SU-DHL-6 (cell line): ENCODE results near the gene WDR62.

Source experiments
- H2AFZ ChIP-seq: fragments of 200-600 bp; sonication (generic); 2 replicates; pipeline ENCODE4 v1.6.1; 2014; ENCODE audit warnings: low read depth, mild to moderate bottlenecking, moderate library complexity, mixed read lengths, antibody characterized with exemption, low read length; ENCODE audit not compliant: severe bottlenecking
- H3F3A ChIP-seq: fragments of 200-600 bp; shearing (Covaris generic); 2 replicates; pipeline ENCODE4 v1.6.0; 2016; ENCODE audit warnings: antibody characterized with exemption, mild to moderate bottlenecking; ENCODE audit not compliant: insufficient read depth
- H3K27ac ChIP-seq: fragments of 200-600 bp; sonication (generic); 2 replicates; pipeline ENCODE4 v1.5.1; 2016; ENCODE audit warnings: low read depth, mild to moderate bottlenecking, low read length, moderate library complexity, mixed read lengths
- H3K27me3 ChIP-seq: fragments of 200-600 bp; sonication (generic), shearing (Covaris generic); 2 replicates; pipeline ENCODE4 v1.6.0; 2014; ENCODE audit warnings: mild to moderate bottlenecking, low read length
- H3K36me3 ChIP-seq: fragments of 200-600 bp; sonication (generic); 2 replicates; pipeline ENCODE4 v1.6.1; 2014; ENCODE audit warnings: mild to moderate bottlenecking, low read length, mixed read lengths
- H3K4me2 ChIP-seq: fragments of 300-600, 200-600 bp; shearing (Covaris generic), sonication (generic); 2 replicates; pipeline ENCODE4 v1.6.0; 2014; ENCODE audit warnings: low read length, low read depth, mild to moderate bottlenecking; ENCODE audit not compliant: poor library complexity, severe bottlenecking
- H3K4me3 ChIP-seq: fragments of 200-600 bp; sonication (generic); 2 replicates; pipeline ENCODE4 v1.5.1; 2014; ENCODE audit warnings: antibody characterized with exemption, low read length, mild to moderate bottlenecking, mixed read lengths; ENCODE audit not compliant: insufficient read depth, poor library complexity, severe bottlenecking
- H3K79me2 ChIP-seq: fragments of 200-600 bp; sonication (generic); 2 replicates; pipeline ENCODE4 v1.6.1; 2014; ENCODE audit warnings: mild to moderate bottlenecking, low read length, moderate library complexity; ENCODE audit not compliant: insufficient read depth
- H3K9ac ChIP-seq: fragments of 200-600 bp; sonication (generic); 2 replicates; pipeline ENCODE4 v1.7.0; 2014; ENCODE audit warnings: mild to moderate bottlenecking, low read length
- H3K9me2 ChIP-seq: fragments of 200-600 bp; sonication (generic); replicated peaks from 2 replicates; pipeline ENCODE4 v1.6.1; 2014; ENCODE audit warnings: low read length; ENCODE audit not compliant: insufficient read depth
- H3K9me3 ChIP-seq: fragments of 200-600 bp; sonication (generic); 2 replicates; pipeline ENCODE4 v1.6.1; 2014; ENCODE audit warnings: low read length, mixed read lengths; ENCODE audit not compliant: insufficient read depth
- H4K20me1 ChIP-seq: fragments of 200-600 bp; sonication (generic); 2 replicates; pipeline ENCODE4 v1.6.1; 2014; ENCODE audit warnings: low read depth, mild to moderate bottlenecking, antibody characterized with exemption, low read length, moderate library complexity, mixed read lengths
- EZH2phosphoT487 ChIP-seq: fragments of 200-600 bp; sonication (generic), shearing (Covaris generic); conservative IDR thresholded peaks from 2 replicates; pipeline ENCODE4 v1.6.1; 2018; ENCODE audit warnings: mild to moderate bottlenecking, antibody characterized with exemption, low read length, moderate library complexity, mixed read lengths
- TF ChIP-seq, protein P1 (sequence below): fragments of 200-600 bp; sonication (generic); IDR thresholded peaks from one replicate; pipeline ENCODE4 v1.5.1; 2017; ENCODE audit warnings: antibody characterized with exemption, mild to moderate bottlenecking, low read length, moderate library complexity; ENCODE audit not compliant: insufficient read depth, poor library complexity, severe bottlenecking

Gene WDR62

DNA sequence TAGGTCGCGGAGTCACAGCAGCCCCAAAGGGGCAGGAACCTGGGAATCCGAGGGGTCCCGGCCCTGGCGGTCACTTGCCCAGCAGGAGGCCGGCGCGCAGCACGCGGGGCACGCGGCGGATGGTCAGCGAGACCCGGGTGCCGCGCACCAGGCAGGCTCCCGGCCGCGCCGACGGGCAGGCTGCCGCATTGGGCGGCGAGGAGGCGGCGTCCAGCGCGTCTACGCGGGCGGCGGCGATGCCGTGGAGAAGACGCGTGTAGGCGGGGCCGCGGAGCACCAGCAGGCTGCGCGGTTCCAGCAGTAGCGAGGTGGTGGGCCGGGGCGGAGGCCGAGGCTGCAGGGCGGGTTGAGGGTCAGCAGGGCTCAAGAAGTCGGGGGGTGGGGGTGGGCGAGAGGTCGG lies 45.5 kb upstream of the WDR62 start:
- Histone ChIP-seq H2AFZ (no peak overlapping the region), H3K27me3 (no peaks in the 10 kb centered on the region), H3K4me2 (peak overlapping the region; percentile 41), H3K4me3 (peak overlapping the region; percentile 43), H3K9ac (peak overlapping the region; percentile 51), H3F3A (peaks cover 7% of the 10 kb centered on the region; the same call in 1 of the 2 replicates), H3K9me3 (no peaks in the 10 kb centered on the region), H3K36me3 (no peaks in the 10 kb centered on the region), H3K79me2 (peaks cover 5% of the 10 kb centered on the region; the same call in 1 of the 2 replicates), H3K27ac (no peak overlapping the region), H4K20me1 (no peaks in the 10 kb centered on the region), H3K9me2 (no peaks in the 10 kb centered on the region)
- TF ChIP-seq, protein P1, sequence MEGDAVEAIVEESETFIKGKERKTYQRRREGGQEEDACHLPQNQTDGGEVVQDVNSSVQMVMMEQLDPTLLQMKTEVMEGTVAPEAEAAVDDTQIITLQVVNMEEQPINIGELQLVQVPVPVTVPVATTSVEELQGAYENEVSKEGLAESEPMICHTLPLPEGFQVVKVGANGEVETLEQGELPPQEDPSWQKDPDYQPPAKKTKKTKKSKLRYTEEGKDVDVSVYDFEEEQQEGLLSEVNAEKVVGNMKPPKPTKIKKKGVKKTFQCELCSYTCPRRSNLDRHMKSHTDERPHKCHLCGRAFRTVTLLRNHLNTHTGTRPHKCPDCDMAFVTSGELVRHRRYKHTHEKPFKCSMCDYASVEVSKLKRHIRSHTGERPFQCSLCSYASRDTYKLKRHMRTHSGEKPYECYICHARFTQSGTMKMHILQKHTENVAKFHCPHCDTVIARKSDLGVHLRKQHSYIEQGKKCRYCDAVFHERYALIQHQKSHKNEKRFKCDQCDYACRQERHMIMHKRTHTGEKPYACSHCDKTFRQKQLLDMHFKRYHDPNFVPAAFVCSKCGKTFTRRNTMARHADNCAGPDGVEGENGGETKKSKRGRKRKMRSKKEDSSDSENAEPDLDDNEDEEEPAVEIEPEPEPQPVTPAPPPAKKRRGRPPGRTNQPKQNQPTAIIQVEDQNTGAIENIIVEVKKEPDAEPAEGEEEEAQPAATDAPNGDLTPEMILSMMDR, result no peak
- TF ChIP-seq EZH2phosphoT487, result no peak

DNA sequence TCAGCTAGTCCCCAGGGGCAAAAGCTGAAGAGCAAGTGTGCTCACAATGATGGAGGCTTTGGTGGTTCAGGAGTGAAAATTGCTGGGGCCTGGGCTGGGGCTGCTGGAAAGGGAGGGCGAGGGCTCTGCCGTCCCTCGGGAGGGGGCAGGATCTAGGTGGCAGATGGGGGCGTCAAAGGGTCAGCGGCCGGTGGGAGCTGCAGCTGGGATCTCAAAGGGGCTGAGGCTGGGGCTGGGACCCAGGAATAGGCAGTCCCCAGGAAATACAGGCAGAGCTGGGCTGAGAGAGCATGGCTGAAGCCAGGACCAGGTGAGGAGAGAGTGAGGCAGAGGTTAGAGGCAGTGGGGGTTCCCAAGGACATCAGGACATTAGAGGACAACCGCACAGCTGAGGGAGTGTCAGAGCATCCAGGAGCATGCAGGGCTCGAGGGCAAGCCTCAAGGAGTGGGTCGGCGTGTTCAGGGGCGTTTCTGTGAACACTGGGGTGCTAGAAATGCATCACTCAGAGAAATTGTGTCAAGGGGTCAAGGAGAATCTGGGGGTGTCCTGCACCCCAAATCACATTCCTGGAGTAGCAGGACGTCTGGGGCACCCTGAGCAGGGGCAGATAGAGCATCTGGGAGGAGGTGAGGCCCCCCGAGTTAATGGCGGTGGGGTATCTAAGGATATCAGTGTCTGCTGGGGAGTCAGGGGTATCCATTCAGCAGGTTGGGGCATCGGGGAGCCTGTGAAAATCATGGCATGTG lies 44.9 kb upstream of the WDR62 start:
- Histone ChIP-seq H3K4me3 (no peak overlapping the region), H3F3A (peaks cover 7% of the 10 kb centered on the region; the same call in 1 of the 2 replicates)

DNA sequence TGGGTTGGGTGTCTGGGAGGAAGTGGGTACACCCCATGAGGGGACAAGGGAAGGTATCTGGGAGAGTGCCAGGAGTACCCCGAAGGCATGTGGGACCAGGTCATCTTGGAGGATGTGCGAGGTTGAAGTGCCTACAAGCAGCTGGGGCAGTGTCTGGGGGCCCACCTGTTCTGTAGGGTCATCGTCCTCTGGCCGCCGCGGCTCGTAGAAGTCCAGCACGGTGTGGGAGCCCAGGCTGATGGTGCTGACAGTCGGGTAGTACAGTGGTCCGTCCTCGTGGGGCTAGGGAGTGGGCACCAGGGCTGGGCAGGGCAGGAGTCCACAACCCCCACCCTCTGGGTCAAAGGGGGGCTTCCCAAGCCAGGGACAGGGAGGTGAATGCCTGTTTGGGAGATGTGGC lies 44.3 kb upstream of the WDR62 start:
- H3K4me3 ChIP-seq, result no peak overlapping the region
- H3K9me3 ChIP-seq, result no peaks in the 10 kb centered on the region
- no peak overlapping the region for H3K9ac ChIP-seq
- no peak overlapping the region for H3K27ac ChIP-seq
- peaks cover 7% of the 10 kb centered on the region; the same call in 1 of the 2 replicates for H3F3A ChIP-seq
- H3K79me2 ChIP-seq, result peaks cover 12% of the 10 kb centered on the region; the same call in 1 of the 2 replicates
- no peaks in the 10 kb centered on the region for H3K9me2 ChIP-seq
- H3K36me3 ChIP-seq, result no peaks in the 10 kb centered on the region
- no peaks in the 10 kb centered on the region for H4K20me1 ChIP-seq
- H2AFZ ChIP-seq, result no peak overlapping the region
- H3K4me2 ChIP-seq, result no peak overlapping the region
- TF ChIP-seq, protein P1, result no peak
- TF ChIP-seq EZH2phosphoT487, result no peak
- no peaks in the 10 kb centered on the region for H3K27me3 ChIP-seq

More for the DNA sequence above, 44.9 kb upstream of the WDR62 start:
- H3K27ac ChIP-seq, result no peak overlapping the region
- H3K4me2 ChIP-seq, result peak overlapping the region; percentile 41
- H3K9ac ChIP-seq, result peak overlapping the region; percentile 51; the same call in 1 of the 2 replicates
- H4K20me1 ChIP-seq, result no peaks in the 10 kb centered on the region
- no peaks in the 10 kb centered on the region for H3K9me2 ChIP-seq
- H3K9me3 ChIP-seq, result no peaks in the 10 kb centered on the region
- no peaks in the 10 kb centered on the region for H3K27me3 ChIP-seq
- no peak overlapping the region for H2AFZ ChIP-seq
- TF ChIP-seq EZH2phosphoT487, result no peak
- TF ChIP-seq, protein P1, result no peak
- peaks cover 8% of the 10 kb centered on the region; the same call in 1 of the 2 replicates for H3K79me2 ChIP-seq
- H3K36me3 ChIP-seq, result no peaks in the 10 kb centered on the region
